ENCODE results near the gene NEGR1. TPM values are rescaled to one million over a fixed set of nuclear protein-coding genes. Genes with fewer than 3 reads are reported as not detected.

The NEGR1 gene
- total and polyA plus RNA-seq, 9 of the 15 experiments (the other 6 are each of a cell fraction or from before 2014, with no cell fraction given), result not detected

DNA sequence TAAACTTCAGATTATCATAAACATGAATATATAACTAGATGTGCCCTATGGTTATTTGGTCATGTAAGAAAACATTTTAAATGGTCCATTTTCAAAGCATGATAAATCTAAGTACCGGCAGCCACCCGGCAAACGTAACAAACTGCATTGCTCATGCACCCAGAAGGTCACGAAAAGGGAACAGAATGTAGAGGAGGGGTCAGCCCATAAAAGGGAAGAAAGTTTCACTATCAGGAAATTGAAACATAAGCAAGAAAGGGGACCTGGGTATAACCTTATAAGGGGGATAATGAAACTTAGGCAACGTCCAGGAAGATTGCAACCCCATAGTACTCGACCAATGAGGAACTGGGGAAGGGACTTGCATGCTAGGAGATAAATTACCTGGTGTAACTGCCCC lies 780.3 kb downstream of the NEGR1 start (continued):
- TF ChIP-seq, protein P1, sequence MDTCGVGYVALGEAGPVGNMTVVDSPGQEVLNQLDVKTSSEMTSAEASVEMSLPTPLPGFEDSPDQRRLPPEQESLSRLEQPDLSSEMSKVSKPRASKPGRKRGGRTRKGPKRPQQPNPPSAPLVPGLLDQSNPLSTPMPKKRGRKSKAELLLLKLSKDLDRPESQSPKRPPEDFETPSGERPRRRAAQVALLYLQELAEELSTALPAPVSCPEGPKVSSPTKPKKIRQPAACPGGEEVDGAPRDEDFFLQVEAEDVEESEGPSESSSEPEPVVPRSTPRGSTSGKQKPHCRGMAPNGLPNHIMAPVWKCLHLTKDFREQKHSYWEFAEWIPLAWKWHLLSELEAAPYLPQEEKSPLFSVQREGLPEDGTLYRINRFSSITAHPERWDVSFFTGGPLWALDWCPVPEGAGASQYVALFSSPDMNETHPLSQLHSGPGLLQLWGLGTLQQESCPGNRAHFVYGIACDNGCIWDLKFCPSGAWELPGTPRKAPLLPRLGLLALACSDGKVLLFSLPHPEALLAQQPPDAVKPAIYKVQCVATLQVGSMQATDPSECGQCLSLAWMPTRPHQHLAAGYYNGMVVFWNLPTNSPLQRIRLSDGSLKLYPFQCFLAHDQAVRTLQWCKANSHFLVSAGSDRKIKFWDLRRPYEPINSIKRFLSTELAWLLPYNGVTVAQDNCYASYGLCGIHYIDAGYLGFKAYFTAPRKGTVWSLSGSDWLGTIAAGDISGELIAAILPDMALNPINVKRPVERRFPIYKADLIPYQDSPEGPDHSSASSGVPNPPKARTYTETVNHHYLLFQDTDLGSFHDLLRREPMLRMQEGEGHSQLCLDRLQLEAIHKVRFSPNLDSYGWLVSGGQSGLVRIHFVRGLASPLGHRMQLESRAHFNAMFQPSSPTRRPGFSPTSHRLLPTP (IDR thresholded peaks at IDR 0.05; ENCODE audit: borderline replicate concordance, extremely low read depth, insufficient read length), result no peak

DNA sequence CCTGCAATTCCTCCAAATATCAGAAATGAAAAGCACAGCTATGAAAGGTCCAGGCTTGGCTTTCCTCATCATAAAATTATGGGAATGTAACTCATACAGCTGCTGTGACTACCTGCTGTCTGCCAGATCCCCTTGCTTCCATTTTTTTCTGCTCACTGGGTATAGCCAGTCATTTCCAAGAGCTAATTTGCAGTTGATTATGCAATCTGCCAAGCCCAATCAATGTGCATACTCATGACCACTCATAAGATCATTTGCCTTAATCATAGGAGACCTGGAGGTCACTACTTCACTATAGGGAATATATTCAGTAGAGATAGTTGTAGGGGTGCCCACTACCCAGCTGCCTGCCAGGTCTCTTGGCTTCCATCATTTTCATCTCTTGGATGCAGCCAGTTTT lies 783.8 kb downstream of the NEGR1 start:
- FAIRE-seq, result no peak
- BruUV-seq (replicated peaks), result no TSS peak

More for the DNA sequence above, 783.8 kb downstream of the NEGR1 start:
- TF ChIP-seq ZNF311 (CRISPR knock-in tag; IDR thresholded peaks at IDR 0.05) (no peak), XRCC4 (IDR thresholded peaks at IDR 0.05; ENCODE audit: extremely low read depth, insufficient read depth, insufficient read length) (no peak), POU5F1 (IDR thresholded peaks at IDR 0.05; ENCODE audit: borderline replicate concordance, low read depth, low read length, partially characterized antibody) (no peak)
- no peak overlapping the region for H3K4me3 ChIP-seq
- H2AFZ ChIP-seq (ENCODE audit: low read depth, low read length), result no peak overlapping the region
- no peaks in the 10 kb centered on the region for H3K27me3 ChIP-seq (ENCODE audit: control insufficient read depth in 2 of 2, insufficient read depth in 2 of 2, low read length in 2 of 2)
- H3K27ac ChIP-seq (ENCODE audit: extremely low read depth, low read depth, low read length), result no peak overlapping the region
- DNase-seq (ENCODE audit: extremely low read depth in 1 of 4, low spot score in 3 of 4) (no peak), ATAC-seq (no peak)
- H3K4me2 ChIP-seq (ENCODE audit: insufficient read depth, low read length), result no peak overlapping the region
- no peaks in the 10 kb centered on the region for H3K9me1 ChIP-seq (ENCODE audit: control insufficient read depth, insufficient read depth, low read length)
- no peaks in the 10 kb centered on the region for H3K36me3 ChIP-seq (ENCODE audit: control insufficient read depth, insufficient read depth, low read length)
- H3K9me3 ChIP-seq (replicated peaks; ENCODE audit: control insufficient read depth, insufficient read depth, low read depth, low read length), result no peaks in the 10 kb centered on the region; the same call in 1 of the 2 replicates
- in situ Hi-C loops (cut with MboI) (no loop called here), intact Hi-C loops (cut with micrococcal nuclease) (no loop called here)
- H4K20me1 ChIP-seq (replicated peaks; ENCODE audit: control insufficient read depth, insufficient read depth, low read length), result no peaks in the 10 kb centered on the region
- ChIA-PET CTCF (ENCODE audit: low intra/inter-chr PET ratio) (no interaction called here), POLR2A (interaction anchor here (0.8 kb wide), 1 partner anchor 156 kb away, joined by 3 read pairs; no protein-coding TSS in a partner anchor)
- no peaks in the 10 kb centered on the region for H3K79me2 ChIP-seq (ENCODE audit: control insufficient read depth, insufficient read depth, low read length)
- no peaks in the 10 kb centered on the region for H3K4me1 ChIP-seq (replicated peaks in 1 of 2; ENCODE audit: control insufficient read depth in 2 of 2, insufficient read depth in 2 of 2, low read length in 2 of 2)
- no peak overlapping the region for H3K9ac ChIP-seq (ENCODE audit: insufficient read depth in 1 of 2, low read depth in 2 of 2, low read length in 2 of 2)
